CD4-positive, alpha-beta T cell (primary cell): ENCODE data around the gene PANK1. TPM values are rescaled to one million over a fixed set of nuclear protein-coding genes. Genes with fewer than 3 reads are reported as not detected.

Experiments used
- ATAC-seq: fragments of 200-7000 bp; cut with Tn5 transposase; one replicate; pipeline ENCODE4 v1.10.0; 2022; ENCODE audit warnings: mild to moderate bottlenecking; ENCODE audit not compliant: poor library complexity
- CTCF ChIA-PET: fragments of 350-600 bp; sonication (Branson Sonifier 250); formaldehyde crosslinking; loops from one replicate; lab custom pipeline; 2021; ENCODE audit warnings: antibody characterized with exemption, inconsistent platforms; lab: Charles Lee
- POLR2A ChIA-PET: fragments of 350-600 bp; sonication (Branson Sonifier 250); formaldehyde crosslinking; loops from one replicate; lab custom pipeline; 2021; ENCODE audit warnings: antibody characterized with exemption, inconsistent platforms; lab: Charles Lee
- DNase-seq, 14 experiments: peaks; one replicate each; pipeline ENCODE4 v3.0.0-alpha.2; 2013 to 2020; ENCODE audit warnings: mixed read lengths in 2 of 14
- H3K27ac ChIP-seq, 2 donors: one replicate each; pipeline versions ENCODE4 v1.5.1 to v1.7.0; 2013; ENCODE audit warnings: low read length in 2 of 2, low read depth in 1 of 2, mild to moderate bottlenecking in 1 of 2
- H3K27me3 ChIP-seq, 2 experiments: 1 replicate in 1 of 2; 2 replicates in 1 of 2; pipeline versions ENCODE4 v1.6.1 to v1.7.0; 2013; ENCODE audit warnings: low read length in 2 of 2, control low read depth in 1 of 2, mild to moderate bottlenecking in 1 of 2, moderate library complexity in 1 of 2; ENCODE audit not compliant: insufficient read depth in 2 of 2, control insufficient read depth in 1 of 2
- H3K36me3 ChIP-seq: one replicate; pipeline ENCODE4 v1.6.1; 2013; ENCODE audit warnings: low read length, control low read depth; ENCODE audit not compliant: insufficient read depth
- H3K4me1 ChIP-seq: one replicate; pipeline ENCODE4 v1.6.1; 2013; ENCODE audit warnings: low read length, control low read depth; ENCODE audit not compliant: insufficient read depth
- H3K4me3 ChIP-seq: one replicate; pipeline ENCODE4 v1.5.1; 2013; ENCODE audit warnings: mild to moderate bottlenecking, low read length, moderate library complexity
- H3K9me3 ChIP-seq, 2 experiments: 1 replicate in 1 of 2; 2 replicates in 1 of 2; pipeline versions ENCODE4 v1.6.1 to v1.7.0; 2013; ENCODE audit warnings: low read length in 2 of 2, mild to moderate bottlenecking in 2 of 2, control low read depth in 1 of 2, moderate library complexity in 1 of 2; ENCODE audit not compliant: control insufficient read depth in 1 of 2, insufficient read depth in 1 of 2
- H3K27ac Mint-ChIP-seq: one replicate; pipeline ENCODE4 v1.8.0; 2020; ENCODE audit warnings: mixed read lengths
- H3K27me3 Mint-ChIP-seq: one replicate; pipeline ENCODE4 v1.8.0; 2021; ENCODE audit warnings: mixed read lengths
- H3K36me3 Mint-ChIP-seq: one replicate; pipeline ENCODE4 v1.8.0; 2021; ENCODE audit warnings: low read depth, mixed read lengths
- H3K4me1 Mint-ChIP-seq: one replicate; pipeline ENCODE4 v1.8.0; 2021; ENCODE audit warnings: low read depth, mixed read lengths
- H3K4me3 Mint-ChIP-seq: one replicate; pipeline ENCODE4 v1.8.0; 2020; ENCODE audit warnings: mild to moderate bottlenecking, mixed read lengths
- H3K9me3 Mint-ChIP-seq: one replicate; pipeline ENCODE4 v1.8.0; 2020; ENCODE audit warnings: mixed read lengths
- CTCF ChIP-seq: fragments of 200-600 bp; IDR thresholded peaks from one replicate; pipeline ENCODE4 v1.8.0; 2022; ENCODE audit warnings: antibody characterized with exemption, mild to moderate bottlenecking
- intact Hi-C, 2 experiments: fragments of 100-400 bp; cut with DNase I in 1 of 2; cut with micrococcal nuclease in 1 of 2; formaldehyde crosslinking; loops; one replicate each; pipeline versions ENCODE4 v1.15.1 to v1.9.0; 2023 to 2025; cut with DNase I, micrococcal nuclease
- total RNA-seq, 174 experiments: library from RNA in 2 of 174; stranded (reverse) in 2 of 174; gene quantifications; one replicate each; pipeline ENCODE4 v1.2.3 and lab custom pipeline; 2021 to 2026

PANK1 gene
- total RNA-seq, 2 experiments from 2014 or later: 0.55 to 0.61 TPM

DNA sequence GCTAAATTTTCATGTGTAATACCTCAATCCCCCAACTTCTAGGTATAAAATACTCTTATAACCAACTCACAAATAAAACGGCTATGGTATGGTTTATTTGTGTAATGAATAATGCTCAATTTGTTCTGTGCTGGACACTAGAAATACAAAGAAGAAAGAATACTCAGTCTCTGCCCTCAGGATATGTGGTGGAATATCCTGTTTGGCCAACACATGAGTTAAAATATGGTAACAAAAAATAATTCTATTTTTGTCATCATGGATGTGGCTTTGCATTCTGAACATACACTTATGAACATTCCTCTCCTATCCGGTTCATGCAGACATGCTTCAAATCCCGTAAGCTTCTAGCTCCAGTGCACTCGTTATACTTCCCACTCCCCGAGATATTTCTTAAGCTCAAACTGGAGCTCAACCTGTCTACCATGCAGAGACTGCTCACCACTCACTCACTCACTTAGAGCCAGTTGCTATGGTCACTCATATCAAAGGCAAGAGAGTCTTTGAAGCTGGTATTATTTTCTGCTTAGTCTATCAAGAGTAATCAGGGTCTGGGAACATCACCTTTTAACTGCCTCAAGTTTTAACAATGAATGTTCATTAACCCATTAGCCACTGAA, 55.8 kb downstream of the PANK1 start:
- no peaks in the 10 kb centered on the region for H3K27me3 Mint-ChIP-seq
- POLR2A ChIA-PET: no interaction called here
- Histone ChIP-seq H3K9me3 (no peaks in the 10 kb centered on the region), H3K27ac (no peak overlapping the region), H3K36me3 (no peaks in the 10 kb centered on the region), H3K27me3 (no peaks in the 10 kb centered on the region), H3K4me1 (no peaks in the 10 kb centered on the region), H3K4me3 (no peak overlapping the region)
- ATAC-seq (no peak), DNase-seq (no peak)
- H3K27ac Mint-ChIP-seq: no peak overlapping the region
- no peak overlapping the region for H3K4me3 Mint-ChIP-seq
- no peaks in the 10 kb centered on the region for H3K36me3 Mint-ChIP-seq
- TF ChIP-seq CTCF: no peak
- H3K9me3 Mint-ChIP-seq: no peaks in the 10 kb centered on the region
- intact Hi-C loops: no loop called here
- no peaks in the 10 kb centered on the region for H3K4me1 Mint-ChIP-seq
- CTCF ChIA-PET: interaction anchor here (1.0 kb wide), 1 partner anchor 8 kb away, joined by 3 read pairs; no protein-coding TSS in a partner anchor

DNA sequence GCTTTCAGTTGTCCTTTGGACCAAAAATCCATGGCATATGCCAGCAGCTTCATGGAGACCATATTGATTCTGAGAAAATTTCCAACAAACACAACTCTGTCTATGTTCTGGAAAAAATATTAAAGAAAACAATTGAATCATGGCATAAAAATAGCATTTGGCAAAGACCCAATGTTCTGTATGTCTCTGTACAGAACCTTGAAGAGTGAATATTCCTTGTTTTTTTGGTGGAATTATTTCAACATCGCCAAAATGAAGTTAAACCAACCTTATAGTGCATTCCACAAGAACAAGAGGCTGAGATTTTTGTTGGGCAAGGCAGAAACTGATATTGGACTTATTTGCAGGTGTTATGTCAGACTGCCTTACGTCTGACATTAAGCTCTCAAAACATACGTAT, 56.4 kb downstream of the PANK1 start:
- no peaks in the 10 kb centered on the region for H3K36me3 Mint-ChIP-seq
- no peaks in the 10 kb centered on the region for H3K9me3 Mint-ChIP-seq
- H3K4me1 ChIP-seq: no peaks in the 10 kb centered on the region
- intact Hi-C loops: no loop called here
- no peak overlapping the region for H3K27ac ChIP-seq
- H3K9me3 ChIP-seq: no peaks in the 10 kb centered on the region
- no peaks in the 10 kb centered on the region for H3K27me3 Mint-ChIP-seq
- no peak overlapping the region for H3K4me3 Mint-ChIP-seq
- no peaks in the 10 kb centered on the region for H3K36me3 ChIP-seq
- no peak overlapping the region for H3K27ac Mint-ChIP-seq
- TF ChIP-seq CTCF: no peak
- CTCF ChIA-PET: interaction anchor here (1.0 kb wide), 1 partner anchor 8 kb away, joined by 3 read pairs; no protein-coding TSS in a partner anchor
- no peaks in the 10 kb centered on the region for H3K4me1 Mint-ChIP-seq
- no peaks in the 10 kb centered on the region for H3K27me3 ChIP-seq
- no peak overlapping the region for H3K4me3 ChIP-seq
- no peak for ATAC-seq
- DNase-seq: no peak
- POLR2A ChIA-PET: no interaction called here

- intact Hi-C loops: no loop called here
- Histone ChIP-seq H3K27me3 (no peaks in the 10 kb centered on the region), H3K9me3 (no peaks in the 10 kb centered on the region), H3K4me3 (no peak overlapping the region), H3K36me3 (no peaks in the 10 kb centered on the region), H3K4me1 (no peaks in the 10 kb centered on the region), H3K27ac (no peak overlapping the region)
- POLR2A ChIA-PET: no interaction called here
- CTCF ChIA-PET: no interaction called here
- DNase-seq: no peak
- Mint-ChIP-seq H3K4me1 (no peaks in the 10 kb centered on the region), H3K36me3 (no peaks in the 10 kb centered on the region), H3K27me3 (no peaks in the 10 kb centered on the region), H3K27ac (no peak overlapping the region), H3K4me3 (no peak overlapping the region), H3K9me3 (no peaks in the 10 kb centered on the region)
- TF ChIP-seq CTCF: no peak
- no peak for ATAC-seq
Measured at GRCh38 chr10:89582022-89582421, 63.0 kb downstream of the PANK1 start.
